Hematopoietic multipotent progenitor cell treated with erythropoietin and hydrocortisone succinate and interleukin-3 and kit ligand, for 8 days (in vitro differentiated cells): Measurements from ENCODE around the gene PGAM5.
"Not testable (repeated sequence)": the region's sequence is repeated elsewhere in the genome, so short reads cannot be mapped to it uniquely, and the experiment has no call there.

Experiments
- DNase-seq: peaks from one replicate; pipeline ENCODE4 v3.0.0-alpha.2; 2015

Gene PGAM5

DNA sequence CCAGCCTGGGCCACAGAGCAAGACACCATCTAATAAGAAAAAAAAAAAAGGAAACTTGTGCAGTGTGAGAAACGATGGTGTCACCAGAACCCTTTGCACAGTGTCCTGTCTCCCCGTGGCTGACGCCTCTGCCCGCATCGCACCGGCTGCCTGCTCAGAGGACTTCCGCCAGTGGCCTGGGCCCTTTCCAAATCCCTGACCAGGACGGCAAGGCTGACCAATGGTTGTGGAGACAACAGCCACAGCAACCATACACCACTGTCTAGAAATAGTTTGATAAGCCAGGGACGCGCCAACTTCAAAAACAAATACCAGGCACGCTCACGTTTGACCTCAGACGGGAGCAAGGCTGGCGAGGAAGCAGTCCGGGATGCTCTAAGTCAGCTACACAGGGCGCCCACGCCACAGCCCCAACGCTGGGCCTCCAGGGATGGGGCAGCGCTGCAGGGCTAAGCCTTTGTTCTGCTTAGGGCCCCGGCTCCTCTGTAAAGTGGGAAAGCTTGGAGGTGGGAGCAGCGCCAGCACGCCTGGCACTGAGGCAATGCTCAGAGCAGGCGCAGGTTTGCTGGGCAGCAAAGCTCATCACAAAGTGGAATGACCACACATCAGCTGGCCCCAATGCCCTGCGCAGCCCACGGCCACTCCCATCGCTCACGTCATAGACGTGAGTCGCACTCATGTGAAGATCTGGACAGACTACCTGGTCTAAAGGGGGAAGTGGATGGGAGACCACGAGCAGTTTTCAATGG lies 12.5 kb downstream of the PGAM5 start:
- DNase-seq: no peak

DNA sequence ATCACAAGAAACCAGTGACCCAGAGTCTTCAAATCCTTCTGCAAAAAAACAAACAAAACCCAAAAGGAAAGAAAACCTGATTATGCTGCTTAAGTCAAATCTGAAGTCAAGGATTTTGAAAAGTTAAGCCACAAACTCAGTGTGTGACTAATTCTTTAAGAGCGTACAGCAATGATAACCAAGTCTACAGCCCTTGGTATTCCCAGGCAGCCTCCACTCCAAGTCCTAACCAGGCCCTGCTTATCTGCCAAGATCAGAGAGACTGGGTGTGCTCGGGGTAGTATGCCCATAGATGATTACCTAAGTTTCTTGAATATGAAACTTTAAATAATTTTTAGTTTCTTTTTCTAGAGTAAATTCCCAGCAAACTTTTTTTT lies 13.1 kb downstream of the PGAM5 start:
- DNase-seq: peak; percentile 46

DNA sequence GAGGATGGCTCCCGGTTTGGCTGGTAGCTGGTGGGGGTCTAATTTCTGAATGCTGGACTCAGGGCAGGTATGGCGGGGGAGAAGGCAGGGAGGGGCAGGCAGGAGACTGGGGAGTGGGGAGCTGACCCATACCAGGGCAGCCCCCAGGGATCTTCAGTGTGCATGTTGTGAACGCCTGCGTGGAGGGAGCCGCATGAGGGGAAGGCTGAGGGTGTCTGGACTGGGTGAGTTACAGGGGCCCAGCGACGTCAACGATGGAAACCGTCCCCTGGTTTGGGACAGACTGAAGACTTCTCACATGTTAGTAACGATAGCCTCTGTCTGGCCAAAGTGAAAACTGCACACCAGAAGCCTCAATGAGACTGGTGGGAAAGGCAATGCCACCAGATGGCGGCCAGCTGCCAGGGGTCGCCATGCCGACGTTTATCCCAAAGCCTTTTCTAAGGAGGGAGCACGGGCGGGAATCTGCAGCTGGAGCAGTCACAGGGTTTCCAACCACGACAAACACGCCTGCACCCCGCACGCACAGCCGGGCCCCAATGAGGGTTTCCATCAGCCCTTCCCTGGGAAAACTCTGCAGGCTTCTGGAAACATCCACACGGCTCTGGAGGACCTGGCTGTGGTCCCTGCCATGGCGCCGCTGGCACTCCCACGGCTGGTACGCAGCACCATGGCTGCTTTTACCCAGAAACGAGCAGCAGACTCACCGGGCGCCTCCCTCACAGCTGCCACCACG lies 14.0 kb downstream of the PGAM5 start:
- no peak for DNase-seq

DNA sequence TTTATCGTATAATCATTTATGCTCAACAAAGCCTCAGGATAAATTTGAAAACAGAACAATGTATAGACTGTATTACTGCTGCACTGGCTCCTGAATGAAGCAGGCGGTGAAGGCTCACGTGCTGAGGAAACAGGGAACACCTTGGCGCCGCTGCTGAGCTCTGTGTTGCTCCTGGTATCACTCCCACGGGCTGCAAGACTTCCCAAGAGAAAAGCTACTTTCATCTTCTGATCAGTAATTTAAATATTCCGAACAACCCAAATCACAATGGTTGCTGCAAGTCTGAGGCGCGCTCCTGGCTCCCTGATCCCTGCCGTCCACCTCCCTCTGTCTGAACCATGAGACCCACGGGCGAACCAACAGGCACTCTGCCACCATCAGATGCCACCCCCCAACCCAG lies 15.7 kb downstream of the PGAM5 start:
- no peak for DNase-seq

DNA sequence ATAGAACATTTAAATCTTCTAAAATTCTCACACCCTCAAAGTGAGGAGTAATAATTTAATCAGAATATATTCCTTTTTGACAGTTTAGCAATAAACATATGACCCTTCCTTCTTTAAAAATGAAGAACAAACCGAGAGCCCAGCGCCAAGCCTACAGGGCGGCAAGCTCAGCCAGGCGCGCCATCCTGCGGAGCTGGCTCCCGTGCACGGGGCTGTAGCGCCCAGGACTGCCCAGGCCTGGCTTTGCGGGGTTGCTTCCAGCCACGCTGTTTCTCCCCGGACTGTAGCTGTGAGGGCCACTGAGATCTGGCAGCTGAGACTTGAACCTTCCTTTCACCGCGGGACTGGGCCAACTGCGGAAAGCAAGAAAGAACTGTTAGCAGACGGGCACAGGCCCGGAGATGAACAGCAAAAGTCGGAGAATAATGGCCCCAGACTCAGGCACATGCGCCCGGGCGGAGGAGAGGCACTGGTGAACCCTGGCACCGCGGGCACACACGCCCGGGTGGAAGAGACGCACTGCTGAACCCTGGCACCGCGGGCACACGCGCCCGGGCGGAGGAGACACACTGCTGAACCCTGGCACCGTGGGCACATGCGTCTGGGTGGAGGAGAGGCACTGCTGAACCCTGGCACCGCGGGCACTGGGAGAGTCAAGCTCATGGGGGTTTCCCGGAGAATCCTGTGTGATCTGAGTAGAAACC lies 16.6 kb downstream of the PGAM5 start:
- no peak for DNase-seq

DNA sequence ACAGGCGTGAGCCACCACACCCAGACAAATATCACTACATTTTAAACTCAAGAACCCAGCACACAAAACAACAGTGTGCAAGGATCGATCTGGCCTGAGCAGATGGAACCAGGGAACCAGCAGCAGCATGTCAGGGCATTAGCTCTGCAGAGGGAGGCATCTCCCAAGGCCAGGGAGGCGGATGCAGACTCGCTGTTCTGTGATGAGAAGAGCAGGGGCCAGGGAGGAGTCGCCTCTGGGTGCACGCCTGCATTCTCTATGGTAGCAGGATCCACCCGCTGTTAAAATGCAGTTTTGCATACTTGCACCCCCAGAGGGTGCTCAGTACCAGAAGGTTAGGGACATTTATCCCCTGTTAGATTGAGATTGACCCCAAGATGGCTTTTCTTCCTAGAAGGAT lies 17.9 kb downstream of the PGAM5 start:
- no peak for DNase-seq

DNA sequence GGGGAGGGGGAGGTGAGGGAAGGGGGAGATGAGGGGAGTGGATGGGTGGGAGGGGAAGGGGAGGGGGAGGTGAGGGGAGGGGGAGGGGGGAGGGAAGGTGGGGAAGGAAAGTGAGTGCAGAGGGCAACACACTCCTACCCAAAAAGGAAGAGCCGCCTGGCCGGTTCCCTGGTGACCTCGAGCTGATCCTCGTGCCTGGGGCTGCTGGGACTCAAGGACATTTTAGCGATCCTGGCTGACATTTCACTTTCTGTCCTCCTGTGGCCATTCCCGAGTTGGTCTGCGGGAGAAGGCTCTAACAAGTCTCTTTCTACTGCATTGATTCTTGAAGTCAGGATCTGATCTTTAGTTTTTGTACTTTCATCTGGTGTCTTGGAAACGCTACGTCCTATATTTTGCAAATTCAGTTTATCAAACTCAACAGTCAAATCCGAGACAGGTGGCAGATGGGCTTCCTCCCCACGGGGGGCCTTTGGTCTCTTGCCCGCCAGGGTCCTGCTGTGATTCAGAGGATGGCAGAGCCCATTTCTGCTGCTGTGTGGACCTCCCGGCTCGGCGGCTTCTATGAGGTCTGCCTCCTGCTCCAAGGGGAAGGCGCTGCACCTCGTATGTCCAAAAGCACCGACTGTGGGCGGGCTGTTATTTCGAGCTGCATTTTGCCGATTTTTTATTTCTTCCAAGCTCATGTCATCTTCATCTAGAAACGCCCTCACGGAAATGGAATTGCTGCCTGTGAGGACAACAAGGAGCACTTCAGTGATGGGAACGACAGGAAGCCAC lies 19.1 kb downstream of the PGAM5 start:
- DNase-seq: no peak

DNA sequence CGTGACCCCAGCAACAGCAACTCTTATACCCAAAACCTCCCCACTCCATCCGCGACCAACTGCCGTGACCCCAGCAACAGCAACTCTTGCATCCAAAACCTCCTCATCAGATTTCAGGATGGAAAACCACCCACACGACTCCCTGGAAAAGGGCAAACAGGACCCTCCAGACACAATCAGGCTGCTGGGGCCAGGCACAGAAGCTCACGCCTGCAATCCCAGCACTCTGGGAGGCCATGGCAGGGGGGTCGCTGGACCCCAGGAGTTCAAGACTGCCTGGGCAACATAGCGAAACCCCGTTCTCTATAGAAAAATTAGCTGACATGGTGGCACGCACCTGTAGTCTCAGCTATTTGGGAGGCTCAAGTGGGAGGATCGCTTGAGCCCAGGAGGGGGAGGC lies 19.7 kb downstream of the PGAM5 start:
- no peak for DNase-seq

DNA sequence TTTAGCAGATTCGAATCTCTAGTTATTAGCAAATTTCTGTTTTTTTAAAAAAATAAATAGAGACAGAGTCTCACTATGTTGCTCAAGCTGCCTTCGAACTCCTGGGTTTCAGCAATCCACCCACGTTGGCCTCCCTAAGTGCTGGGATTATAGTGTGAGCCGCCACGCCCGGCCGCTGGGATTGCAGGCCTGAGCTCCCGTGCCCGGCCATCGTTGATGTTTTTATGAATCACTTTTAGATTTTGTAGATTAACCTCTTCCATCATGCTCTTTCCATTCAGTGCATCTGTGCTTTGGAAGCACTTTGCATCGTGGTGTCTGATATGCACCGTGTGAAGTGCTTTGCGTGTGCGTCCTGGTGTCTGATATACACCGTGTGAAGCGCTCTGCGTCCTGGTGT lies 20.9 kb downstream of the PGAM5 start:
- no peak for DNase-seq

DNA sequence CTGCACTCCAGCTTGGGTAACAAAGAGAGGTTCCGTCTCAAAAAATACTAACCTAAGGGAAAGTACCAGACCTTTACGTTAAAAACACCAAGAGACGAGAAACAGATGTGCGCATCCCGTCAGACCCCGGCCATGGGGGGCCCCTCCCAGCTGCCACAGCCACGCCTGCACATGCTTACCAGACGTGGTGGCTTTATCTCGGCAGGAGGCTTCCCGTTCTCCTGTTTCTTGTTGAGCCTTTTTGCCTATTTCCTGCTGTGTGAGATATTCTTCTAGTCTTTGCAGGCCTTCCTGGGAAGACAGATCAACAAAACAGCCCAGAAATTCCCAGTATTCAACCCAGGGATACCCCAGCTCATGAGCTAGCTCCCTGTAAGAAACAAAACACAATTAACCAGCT lies 23.6 kb downstream of the PGAM5 start:
- no peak for DNase-seq

DNA sequence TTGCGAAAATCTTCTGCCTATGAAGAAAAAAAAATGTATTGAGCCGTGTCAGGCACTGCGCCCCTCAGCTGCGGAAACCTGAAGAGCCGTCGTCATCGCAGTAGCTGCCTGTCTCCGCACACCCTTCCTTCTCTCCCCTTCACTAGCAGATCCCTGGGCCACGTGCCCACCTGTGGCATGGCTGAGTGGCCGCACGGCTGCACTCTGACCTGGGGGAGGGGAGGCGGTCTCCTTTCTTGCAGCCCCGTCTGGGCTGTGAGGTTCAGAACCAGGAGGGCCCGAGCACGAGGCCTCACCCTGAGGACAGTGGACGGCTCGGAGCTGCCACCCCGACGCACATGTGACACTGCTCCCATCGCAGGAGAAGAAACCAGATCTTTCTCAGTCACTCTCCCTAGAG lies 24.9 kb downstream of the PGAM5 start:
- DNase-seq: no peak

DNA sequence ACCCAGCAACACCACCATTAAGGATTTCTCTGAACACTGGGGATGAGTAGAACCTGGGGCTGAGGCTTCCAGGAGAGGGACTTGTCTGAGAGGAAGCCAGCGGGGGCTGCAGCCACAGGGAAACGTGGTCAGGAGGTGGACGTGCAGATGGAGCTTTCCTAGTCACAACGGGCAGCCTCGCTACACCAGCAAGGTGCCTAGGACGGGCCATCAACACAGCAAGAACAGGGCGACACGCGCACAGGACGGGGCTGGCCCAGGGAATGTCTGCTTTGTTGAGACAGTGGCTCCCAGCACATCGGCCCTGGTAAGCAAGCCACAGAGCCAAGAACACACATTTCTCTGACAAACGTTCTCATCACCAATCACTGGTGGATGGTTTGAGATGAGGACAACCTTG lies 25.7 kb downstream of the PGAM5 start:
- DNase-seq: no peak

DNA sequence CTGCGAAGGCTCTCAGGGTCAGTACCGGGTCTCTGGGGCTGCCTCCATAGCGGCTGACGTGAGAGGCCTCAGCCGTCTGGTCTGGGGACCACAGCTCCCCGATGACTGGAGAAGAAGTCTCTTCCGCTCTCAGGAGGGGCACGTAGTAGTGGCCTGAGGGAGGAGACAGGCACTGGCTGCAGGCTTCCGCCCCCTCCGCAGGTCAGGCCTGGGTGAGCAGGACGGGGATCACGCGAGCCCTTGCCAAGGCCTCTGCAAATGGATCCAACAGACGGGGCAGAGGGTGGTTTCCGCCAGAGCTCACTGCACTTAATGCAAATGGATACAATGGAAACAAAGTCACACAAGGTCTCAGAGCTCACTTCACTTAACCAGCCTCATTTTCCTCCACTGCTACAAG lies 26.3 kb downstream of the PGAM5 start:
- DNase-seq: no peak

DNA sequence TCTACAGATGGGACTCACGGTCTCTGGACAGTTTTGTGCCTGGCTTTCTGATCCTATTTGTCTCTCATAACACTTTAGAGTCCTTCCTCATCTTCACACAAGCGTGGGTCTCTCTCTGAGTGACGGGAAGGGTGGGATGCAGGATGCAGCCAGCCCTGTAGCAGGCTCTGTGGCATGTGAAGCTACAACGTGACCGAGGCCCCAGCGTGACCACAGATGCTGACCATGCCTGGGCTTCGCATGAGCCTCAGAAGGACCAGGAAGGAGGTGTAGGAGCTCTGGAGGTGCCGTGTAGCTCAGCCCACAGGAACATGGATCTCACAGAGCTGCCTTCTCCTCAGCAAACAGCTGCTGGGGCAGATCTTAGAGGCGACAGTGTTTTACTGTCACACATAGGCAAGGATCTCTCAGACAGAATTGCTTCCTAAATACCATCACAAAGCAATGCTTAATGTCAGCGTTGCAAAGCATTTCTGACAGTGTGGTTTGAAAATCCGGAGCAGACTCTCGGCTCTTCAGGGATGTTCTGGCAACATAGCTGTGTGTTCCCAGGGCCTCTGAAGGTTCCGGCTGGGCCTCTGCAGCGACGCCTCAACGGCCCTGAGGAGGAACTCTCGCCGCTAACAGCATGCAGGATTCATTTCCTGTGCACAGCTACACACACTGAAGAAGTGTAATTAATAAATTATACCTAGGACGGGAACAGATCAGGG lies 29.1 kb downstream of the PGAM5 start:
- DNase-seq: no peak

DNA sequence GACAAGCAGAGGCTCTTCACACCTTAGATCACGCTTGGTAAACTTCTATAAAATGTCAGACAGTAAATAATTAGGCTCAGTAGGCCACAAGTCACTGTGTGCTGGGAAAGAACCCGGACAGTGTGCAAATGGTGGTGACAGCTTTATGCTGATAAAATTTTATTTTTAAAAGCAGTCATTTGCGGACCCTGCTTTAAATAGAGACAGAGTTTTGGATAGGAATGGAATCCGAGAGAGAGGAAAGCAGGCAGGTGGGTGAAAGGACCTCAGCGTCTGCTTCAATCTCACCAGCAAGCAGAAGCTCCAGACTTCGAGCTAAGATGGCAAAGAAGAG lies 29.6 kb downstream of the PGAM5 start:
- DNase-seq: no peak

DNA sequence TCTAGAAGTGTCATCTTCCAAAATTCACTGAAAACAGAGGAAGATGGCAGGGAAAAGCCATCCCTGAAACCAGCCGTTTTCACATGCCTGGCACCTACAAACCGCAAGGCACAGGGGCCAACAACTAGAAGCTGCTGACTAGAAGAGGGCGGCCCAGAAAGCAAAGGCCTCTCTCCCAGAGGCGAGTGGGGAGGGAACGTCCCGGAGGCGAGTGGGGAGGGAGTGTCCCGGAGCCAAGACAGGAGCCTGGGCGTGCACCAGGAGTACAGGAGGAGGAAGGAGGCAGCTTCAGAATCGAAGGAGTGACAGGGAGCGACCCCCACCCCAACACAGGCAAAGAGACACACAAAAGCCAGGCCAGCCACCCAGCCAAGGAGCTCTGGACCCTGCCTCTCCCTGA lies 30.0 kb downstream of the PGAM5 start:
- no peak for DNase-seq

DNA sequence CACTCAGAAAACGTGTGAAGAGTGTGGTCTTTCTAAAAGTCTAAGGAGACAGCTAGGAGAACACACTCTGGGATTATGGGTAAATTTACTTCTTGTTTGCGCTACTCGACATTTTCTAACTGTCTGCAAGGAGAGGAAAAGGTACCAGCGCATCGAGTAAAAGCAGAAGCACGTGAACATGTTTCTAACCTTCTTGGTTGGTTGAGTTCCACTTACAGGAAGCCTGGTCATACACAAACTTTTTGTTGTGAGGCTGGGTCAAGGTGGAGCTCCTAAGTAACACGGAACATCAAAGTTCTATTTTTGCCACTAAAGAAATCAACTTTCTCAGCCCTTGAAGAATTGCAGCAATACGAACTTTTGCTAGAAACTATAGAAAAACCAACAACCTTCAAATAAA lies 31.0 kb downstream of the PGAM5 start:
- DNase-seq: no peak

DNA sequence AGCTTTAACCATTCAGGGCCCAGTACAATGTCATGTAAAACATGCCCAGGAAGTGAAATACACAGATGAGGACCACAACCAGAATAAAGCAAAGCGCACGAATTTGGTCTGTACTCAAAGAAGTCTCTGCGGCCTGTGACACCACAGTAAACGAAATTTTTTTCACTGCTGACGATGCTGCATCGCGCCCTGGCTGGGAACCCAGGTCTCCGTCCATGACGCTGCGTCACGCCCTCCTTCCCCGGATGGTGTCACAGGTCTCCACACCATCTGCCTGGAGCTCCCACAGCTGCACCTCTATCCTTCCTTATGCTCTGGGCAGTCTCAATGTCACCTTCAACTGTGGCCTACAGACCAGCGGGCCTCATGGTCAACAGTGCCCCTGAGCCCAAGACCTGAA lies 33.2 kb downstream of the PGAM5 start:
- no peak for DNase-seq

DNA sequence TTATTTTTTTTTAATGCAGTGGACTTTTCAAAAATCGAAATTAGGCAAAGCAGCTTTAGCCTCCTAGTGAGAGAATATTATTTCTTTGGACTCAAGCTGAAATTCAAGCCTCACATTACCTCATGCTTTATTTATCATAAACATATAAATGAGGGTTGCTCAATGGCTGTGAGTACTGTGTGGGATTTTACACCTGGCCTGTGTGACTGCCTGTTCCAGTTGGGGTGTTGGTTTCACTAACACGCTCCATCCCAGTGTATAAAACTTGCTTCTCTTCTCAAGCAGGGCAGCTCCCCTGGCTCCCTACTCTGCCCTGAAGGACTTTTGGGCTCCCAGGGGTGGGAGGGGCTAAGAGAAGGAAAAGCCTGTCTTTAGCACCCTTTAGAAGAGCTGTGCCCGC lies 36.0 kb downstream of the PGAM5 start:
- DNase-seq: no peak

DNA sequence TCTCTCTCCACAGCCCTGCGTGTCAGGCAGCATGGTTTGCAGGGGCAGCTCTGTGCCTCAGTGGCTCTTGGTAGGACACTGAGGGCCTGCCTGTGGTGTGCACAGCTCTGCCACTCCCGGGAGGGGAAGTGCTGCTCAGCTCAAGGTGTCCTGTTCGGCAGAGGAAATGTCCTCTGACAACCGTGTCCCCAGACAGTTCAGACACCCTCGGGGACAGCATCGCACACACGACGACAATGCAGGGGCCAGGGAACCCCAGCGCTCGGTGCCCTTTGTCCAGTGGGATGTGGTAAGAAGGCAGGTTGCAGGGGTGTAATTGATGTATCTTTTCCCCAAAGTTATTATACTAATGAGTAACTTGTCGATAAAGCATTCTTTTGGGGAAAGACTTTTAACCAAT lies 36.8 kb downstream of the PGAM5 start:
- no peak for DNase-seq

DNA sequence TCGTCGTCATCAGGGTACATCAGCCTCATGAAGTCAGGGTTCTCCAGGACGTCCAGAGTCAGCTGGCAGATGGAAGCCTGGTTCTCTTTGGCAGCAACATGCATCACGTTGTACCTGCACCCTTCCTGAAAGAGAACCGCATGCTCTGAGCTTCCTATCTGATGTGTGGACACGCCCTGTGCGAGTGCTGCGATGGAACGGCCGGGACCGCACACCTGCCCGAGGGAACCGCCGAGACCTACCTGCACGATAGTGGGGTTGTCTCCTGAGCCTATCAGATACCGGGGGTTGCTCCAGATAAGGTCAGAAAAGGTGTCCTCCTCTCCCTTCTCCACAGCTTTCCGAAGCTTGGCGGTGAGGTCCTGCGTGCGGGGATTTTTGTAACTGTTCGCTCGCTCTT lies 37.3 kb downstream of the PGAM5 start:
- DNase-seq: no peak

DNA sequence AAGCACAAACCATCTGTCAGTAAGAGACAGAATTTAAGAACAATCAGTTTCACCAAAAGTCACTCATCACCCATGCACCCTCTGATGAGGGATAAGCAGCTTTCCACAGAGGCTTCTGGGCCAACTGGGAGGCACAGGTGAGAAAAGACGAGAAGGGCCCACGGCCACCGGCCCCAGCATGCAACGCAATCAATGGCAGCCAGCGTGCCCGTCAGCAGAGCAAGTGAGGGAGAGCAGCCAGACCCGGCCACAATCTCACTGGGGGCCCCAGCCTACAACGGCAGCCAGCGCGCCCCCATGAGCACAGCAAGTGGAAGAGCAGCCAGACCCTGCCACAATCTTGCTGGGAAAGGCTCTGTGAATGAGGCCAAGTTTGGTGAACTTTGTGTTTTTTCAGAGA lies 37.7 kb downstream of the PGAM5 start:
- no peak for DNase-seq

DNA sequence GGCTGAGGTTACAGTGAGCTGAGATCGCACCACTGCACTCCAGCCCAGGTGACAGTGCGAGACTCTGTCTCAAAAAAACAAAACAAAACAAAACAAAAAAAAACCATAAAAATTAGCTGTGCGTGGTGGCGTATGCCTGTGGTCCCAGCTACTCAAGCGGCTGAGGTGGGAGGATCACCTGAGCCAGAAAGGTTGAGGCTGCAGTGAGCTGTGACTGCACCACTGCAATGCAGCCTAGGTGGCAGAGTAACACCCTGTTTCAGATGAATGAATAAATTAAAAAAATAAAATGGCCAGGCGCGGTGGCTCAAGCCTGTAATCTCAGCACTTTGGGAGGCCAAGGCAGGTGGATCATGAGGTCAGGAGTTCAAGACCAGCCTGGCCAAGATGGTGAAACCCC lies 43.0 kb downstream of the PGAM5 start:
- DNase-seq: not testable (repeated sequence)
